ENCODE measurements around the gene OR52K1.

- TF ChIP-seq CTCF (optimal IDR thresholded peaks at IDR 0.05 in 1 of 3, IDR thresholded peaks at IDR 0.05 in 1 of 3, conservative IDR thresholded peaks at IDR 0.05 in 1 of 3; ENCODE audit: extremely low read depth in 1 of 3, insufficient read depth in 2 of 3, low read length in 3 of 3) (no peak), EZH2 (IDR thresholded peaks at IDR 0.05; ENCODE audit: low read length) (no peak)
Measured at GRCh38 chr11:4508886-4509285, 26.4 kb downstream of the OR52K1 start.
